Measurements from ENCODE around the gene FOXL2NB. TPM values are rescaled to one million over a fixed set of nuclear protein-coding genes. Genes with fewer than 3 reads are reported as not detected.
A peak's percentile ranks its signal among the peaks of the same experiment; 100 is the strongest.

FOXL2NB gene
- total and polyA plus RNA-seq, 2 of the 13 experiments (the other 11 are each of a cell fraction or from before 2014, with no cell fraction given) = not detected

GRCh38 chr3:138915503-138916498 is 31.2 kb upstream of the FOXL2NB start (continued):
- TF ChIP-seq CTCF (CRISPR knock-in tag; IDR thresholded peaks at IDR 0.05) (peak; percentile 98), RFXAP (CRISPR knock-in tag; IDR thresholded peaks at IDR 0.05; ENCODE audit: borderline replicate concordance) (no peak; the same call in 1 of the 2 replicates), ZNF510 (CRISPR knock-in tag; IDR thresholded peaks at IDR 0.05; ENCODE audit: low read depth) (no peak), ASH2L (IDR thresholded peaks at IDR 0.05; ENCODE audit: insufficient read length, low read depth, low read length) (peak; percentile 82), SSRP1 (CRISPR knock-in tag; IDR thresholded peaks at IDR 0.05) (no peak), WIZ (CRISPR knock-in tag; IDR thresholded peaks at IDR 0.05) (no peak), ZNF331 (CRISPR knock-in tag; IDR thresholded peaks at IDR 0.05) (no peak), TAF15 (IDR thresholded peaks at IDR 0.05; ENCODE audit: low read depth, low read length, poor library complexity, severe bottlenecking) (no peak), ZNF563 (CRISPR knock-in tag; IDR thresholded peaks at IDR 0.05) (peak; percentile 73; the same call in 1 of the 2 replicates), NFRKB (IDR thresholded peaks at IDR 0.05) (no peak), ETV5 (CRISPR knock-in tag; IDR thresholded peaks at IDR 0.05; ENCODE audit: borderline replicate concordance) (0 out of 2 replicates have a peak, but pooled peaks have one; percentile 11), MYC (CRISPR knock-in tag; IDR thresholded peaks at IDR 0.05; ENCODE audit: borderline replicate concordance) (peak; percentile 62; the same call in 1 of the 2 replicates), NR2F2 (IDR thresholded peaks at IDR 0.05; ENCODE audit: borderline replicate concordance, low read depth) (no peak; the same call in 1 of the 2 replicates), ZNF121 (CRISPR knock-in tag; IDR thresholded peaks at IDR 0.05) (no peak), NONO (IDR thresholded peaks at IDR 0.05) (no peak), NONO (CRISPR knock-in tag; conservative IDR thresholded peaks at IDR 0.05) (0 out of 2 replicates have a peak, but pooled peaks have one; percentile 53), SMAD1 (CRISPR knock-in tag; IDR thresholded peaks at IDR 0.05; ENCODE audit: borderline replicate concordance, low read depth) (no peak), SP5 (CRISPR knock-in tag; IDR thresholded peaks at IDR 0.05; ENCODE audit: borderline replicate concordance, low read depth) (0 out of 2 replicates have a peak, but pooled peaks have one; percentile 30), MEIS1 (CRISPR knock-in tag; IDR thresholded peaks at IDR 0.05; ENCODE audit: borderline replicate concordance) (no peak; the same call in 1 of the 2 replicates), MEF2D (CRISPR knock-in tag; IDR thresholded peaks at IDR 0.05) (peak; percentile 41; the same call in 1 of the 2 replicates), MXD3 (CRISPR knock-in tag; IDR thresholded peaks at IDR 0.05) (no peak; the same call in 1 of the 2 replicates), ZNF597 (CRISPR knock-in tag; IDR thresholded peaks at IDR 0.05) (no peak), SOX5 (CRISPR knock-in tag; IDR thresholded peaks at IDR 0.05; ENCODE audit: borderline replicate concordance) (no peak), SMAD3 (CRISPR knock-in tag; IDR thresholded peaks at IDR 0.05) (no peak), ZNF674 (CRISPR knock-in tag; IDR thresholded peaks at IDR 0.05; ENCODE audit: low read depth) (no peak), ZFP82 (CRISPR knock-in tag; IDR thresholded peaks at IDR 0.05; ENCODE audit: borderline replicate concordance) (no peak), ATF5 (CRISPR knock-in tag; IDR thresholded peaks at IDR 0.05; ENCODE audit: low read depth) (no peak)

Measured in HepG2 (cell line).